Progenitor cell of endocrine pancreas (in vitro differentiated cells): ENCODE data around the gene CTSD. TPM values are rescaled to one million over a fixed set of nuclear protein-coding genes. Genes with fewer than 3 reads are reported as not detected.

Experiments
- DNase-seq: peaks from one replicate; pipeline ENCODE4 v3.0.0; 2021; ENCODE audit warnings: low spot score; ENCODE audit not compliant: unreplicated experiment
- H3K27ac Mint-ChIP-seq: 2 replicates; pipeline ENCODE4 v1.8.0; 2021; ENCODE audit warnings: mild to moderate bottlenecking, moderate library complexity, mixed read lengths
- H3K27me3 Mint-ChIP-seq: 2 replicates; pipeline ENCODE4 v1.8.0; 2021; ENCODE audit warnings: mixed read lengths
- H3K36me3 Mint-ChIP-seq: 2 replicates; pipeline ENCODE4 v1.8.0; 2022; ENCODE audit warnings: mixed read lengths; ENCODE audit not compliant: insufficient read depth
- H3K4me1 Mint-ChIP-seq: 2 replicates; pipeline ENCODE4 v1.8.0; 2021; ENCODE audit warnings: low read depth, mixed read lengths
- H3K4me3 Mint-ChIP-seq: 2 replicates; pipeline ENCODE4 v1.8.0; 2021; ENCODE audit warnings: low read depth, mild to moderate bottlenecking, moderate library complexity, mixed read lengths
- H3K9me3 Mint-ChIP-seq: 2 replicates; pipeline ENCODE4 v1.8.0; 2021; ENCODE audit warnings: low read depth, mixed read lengths
- CTCF ChIP-seq: fragments of 200-600 bp; sonication (generic); IDR thresholded peaks from one replicate; pipeline ENCODE4 v1.5.0; 2021; ENCODE audit warnings: antibody characterized with exemption, mild to moderate bottlenecking; ENCODE audit not compliant: unreplicated experiment
- total RNA-seq: library from RNA; stranded (reverse); gene quantifications from 2 replicates; pipeline ENCODE4 v1.2.1, GENCODE V29; 2021

CTSD gene
- total RNA-seq, 1 donor from 2014 or later, result 158 TPM

GRCh38 chr11:1736447-1736992, 27.2 kb downstream of the CTSD start:
- no peak overlapping the region for H3K27ac Mint-ChIP-seq
- TF ChIP-seq CTCF, result no peak
- H3K4me3 Mint-ChIP-seq, result no peak overlapping the region
- DNase-seq, result no peak
- peaks cover 65% of the 10 kb centered on the region for H3K27me3 Mint-ChIP-seq
- H3K9me3 Mint-ChIP-seq, result peaks cover 15% of the 10 kb centered on the region
- no peaks in the 10 kb centered on the region for H3K36me3 Mint-ChIP-seq
- peaks cover 12% of the 10 kb centered on the region for H3K4me1 Mint-ChIP-seq

GRCh38 chr11:1735271-1735670, 28.5 kb downstream of the CTSD start:
- Mint-ChIP-seq H3K27ac (no peak overlapping the region), H3K4me3 (no peak overlapping the region), H3K9me3 (peaks cover 15% of the 10 kb centered on the region), H3K27me3 (peaks cover 77% of the 10 kb centered on the region), H3K36me3 (no peaks in the 10 kb centered on the region), H3K4me1 (peaks cover 14% of the 10 kb centered on the region)
- DNase-seq, result no peak
- no peak for TF ChIP-seq CTCF

- Mint-ChIP-seq H3K27me3 (peaks cover 81% of the 10 kb centered on the region), H3K9me3 (peaks cover 15% of the 10 kb centered on the region), H3K4me3 (no peak overlapping the region), H3K27ac (no peak overlapping the region), H3K36me3 (no peaks in the 10 kb centered on the region), H3K4me1 (peaks cover 14% of the 10 kb centered on the region)
- TF ChIP-seq CTCF, result no peak
- no peak for DNase-seq
These were observed 29.1 kb downstream of the CTSD start for GRCh38 chr11:1734641-1735081.

GRCh38 chr11:1733716-1734640, 29.7 kb downstream of the CTSD start:
- no peak for TF ChIP-seq CTCF
- no peak for DNase-seq
- H3K4me1 Mint-ChIP-seq, result peaks cover 14% of the 10 kb centered on the region
- no peaks in the 10 kb centered on the region for H3K36me3 Mint-ChIP-seq
- peak overlapping the region; percentile 40 for H3K27ac Mint-ChIP-seq
- H3K27me3 Mint-ChIP-seq, result peaks cover 78% of the 10 kb centered on the region
- H3K9me3 Mint-ChIP-seq, result peaks cover 15% of the 10 kb centered on the region
- H3K4me3 Mint-ChIP-seq, result no peak overlapping the region

GRCh38 chr11:1733009-1733715, 30.6 kb downstream of the CTSD start:
- Mint-ChIP-seq H3K9me3 (peaks cover 15% of the 10 kb centered on the region), H3K36me3 (no peaks in the 10 kb centered on the region), H3K27ac (peak overlapping the region; percentile 40), H3K27me3 (peaks cover 80% of the 10 kb centered on the region), H3K4me3 (no peak overlapping the region), H3K4me1 (peaks cover 14% of the 10 kb centered on the region)
- TF ChIP-seq CTCF, result no peak
- no peak for DNase-seq
